H9 (cell line): Measurements from ENCODE around the gene BCAS3. TPM values are rescaled to one million over a fixed set of nuclear protein-coding genes. Genes with fewer than 3 reads are reported as not detected.

ENCODE experiments used
- DNase-seq: peaks from one replicate; pipeline ENCODE4 v3.0.0-alpha.2; 2017
- H2AFZ ChIP-seq: one replicate; pipeline ENCODE4 v1.6.1; 2013; ENCODE audit warnings: mild to moderate bottlenecking, low read length, control low read depth, moderate library complexity
- H2AK5ac ChIP-seq: 2 replicates; pipeline ENCODE4 v1.6.1; 2013; ENCODE audit warnings: low read length, control low read depth, mixed read lengths; ENCODE audit not compliant: insufficient read length
- H2BK120ac ChIP-seq: one replicate; pipeline ENCODE4 v1.6.1; 2013; ENCODE audit warnings: low read depth, mild to moderate bottlenecking, low read length, control low read depth, inconsistent platforms; ENCODE audit not compliant: poor library complexity, severe bottlenecking
- H2BK12ac ChIP-seq: 2 replicates; pipeline ENCODE4 v1.6.1; 2013; ENCODE audit warnings: low read length, control low read depth, mixed read lengths, low read depth; ENCODE audit not compliant: insufficient read length
- H2BK15ac ChIP-seq: 2 replicates; pipeline ENCODE4 v1.6.1; 2013; ENCODE audit warnings: low read depth, low read length, control low read depth
- H2BK20ac ChIP-seq: one replicate; pipeline ENCODE4 v1.6.1; 2013; ENCODE audit warnings: low read depth, mild to moderate bottlenecking, low read length, control low read depth, inconsistent platforms; ENCODE audit not compliant: poor library complexity, severe bottlenecking
- H2BK5ac ChIP-seq: 2 replicates; pipeline ENCODE4 v1.6.1; 2013; ENCODE audit warnings: low read length, control low read depth, mixed read lengths; ENCODE audit not compliant: insufficient read length
- H3K14ac ChIP-seq: 2 replicates; pipeline ENCODE4 v1.6.1; 2013; ENCODE audit warnings: low read length, control low read depth; ENCODE audit not compliant: insufficient read depth
- H3K18ac ChIP-seq: 2 replicates; pipeline ENCODE4 v1.6.1; 2013; ENCODE audit warnings: low read depth, mild to moderate bottlenecking, mixed read lengths, low read length, control low read depth; ENCODE audit not compliant: insufficient read length
- H3K23ac ChIP-seq: 2 replicates; pipeline ENCODE4 v1.6.1; 2013; ENCODE audit warnings: low read length, control low read depth, mixed read lengths, low read depth; ENCODE audit not compliant: insufficient read length
- H3K23me2 ChIP-seq: 2 replicates; pipeline ENCODE4 v1.6.1; 2013; ENCODE audit warnings: low read depth, mild to moderate bottlenecking, mixed read lengths, low read length, control low read depth; ENCODE audit not compliant: insufficient read length, poor library complexity, severe bottlenecking
- H3K27ac ChIP-seq: 2 replicates; pipeline ENCODE4 v1.5.1; 2013; ENCODE audit warnings: low read length, control low read depth, mixed read lengths, low read depth; ENCODE audit not compliant: insufficient read length
- H3K27me3 ChIP-seq: 2 replicates; pipeline ENCODE4 v1.6.1; 2013; ENCODE audit warnings: low read length, control low read depth, inconsistent platforms; ENCODE audit not compliant: insufficient read depth
- H3K4ac ChIP-seq: 2 replicates; pipeline ENCODE4 v1.6.1; 2013; ENCODE audit warnings: low read depth, mild to moderate bottlenecking, control low read depth, inconsistent platforms, low read length, moderate library complexity
- H3K4me1 ChIP-seq: 2 replicates; pipeline ENCODE4 v1.6.1; 2013; ENCODE audit warnings: low read length, control low read depth, inconsistent platforms; ENCODE audit not compliant: insufficient read depth
- H3K4me2 ChIP-seq: 2 replicates; pipeline ENCODE4 v1.6.1; 2013; ENCODE audit warnings: low read length, control low read depth, mixed read lengths; ENCODE audit not compliant: insufficient read length, insufficient read depth
- H3K56ac ChIP-seq: 2 replicates; pipeline ENCODE4 v1.6.1; 2013; ENCODE audit warnings: low read depth, mild to moderate bottlenecking, mixed read lengths, low read length, control low read depth; ENCODE audit not compliant: insufficient read length
- H3K79me1 ChIP-seq: 2 replicates; pipeline ENCODE4 v1.6.1; 2013; ENCODE audit warnings: low read depth, mild to moderate bottlenecking, moderate library complexity, low read length, control low read depth, inconsistent platforms; ENCODE audit not compliant: insufficient read depth, poor library complexity, severe bottlenecking
- H3K79me2 ChIP-seq: 2 replicates; pipeline ENCODE4 v1.6.1; 2013; ENCODE audit warnings: low read length, control low read depth, inconsistent platforms; ENCODE audit not compliant: insufficient read depth
- H3K9ac ChIP-seq: 2 replicates; pipeline ENCODE4 v1.6.1; 2013; ENCODE audit warnings: low read length, control low read depth, mixed read lengths; ENCODE audit not compliant: insufficient read length; ENCODE audit errors: extremely low read depth
- H3K9me3 ChIP-seq: one replicate; pipeline ENCODE4 v1.6.1; 2013; ENCODE audit warnings: low read depth, low read length, inconsistent platforms; ENCODE audit not compliant: control insufficient read depth
- H3T11ph ChIP-seq: one replicate; pipeline ENCODE4 v1.6.1; 2013; ENCODE audit warnings: mild to moderate bottlenecking, low read length, control low read depth, inconsistent platforms
- H4K20me1 ChIP-seq: one replicate; pipeline ENCODE4 v1.6.1; 2013; ENCODE audit not compliant: control insufficient read depth, insufficient read length, insufficient read depth
- H4K5ac ChIP-seq: 2 replicates; pipeline ENCODE4 v1.6.1; 2013; ENCODE audit warnings: low read depth, mild to moderate bottlenecking, mixed read lengths, low read length, control low read depth; ENCODE audit not compliant: insufficient read length
- H4K8ac ChIP-seq: replicated peaks from 2 replicates; pipeline ENCODE4 v1.6.1; 2013; ENCODE audit warnings: low read length, control low read depth, mixed read lengths, low read depth; ENCODE audit not compliant: insufficient read length
- H4K91ac ChIP-seq: 2 replicates; pipeline ENCODE4 v1.6.1; 2013; ENCODE audit warnings: low read depth, mild to moderate bottlenecking, moderate library complexity, mixed read lengths, low read length, control low read depth; ENCODE audit not compliant: insufficient read length
- H3K27ac Mint-ChIP-seq, 3 experiments: 2 replicates in 2 of 3; 3 replicates in 1 of 3; pipeline ENCODE4 v1.8.0; 2020 to 2021; ENCODE audit warnings: mixed read lengths in 3 of 3, mild to moderate bottlenecking in 1 of 3, moderate library complexity in 1 of 3
- H3K27me3 Mint-ChIP-seq: 2 replicates; pipeline ENCODE4 v1.8.0; 2021; ENCODE audit warnings: low read depth, mild to moderate bottlenecking, moderate library complexity, mixed read lengths
- H3K36me3 Mint-ChIP-seq, 3 experiments: 2 replicates in 2 of 3; 3 replicates in 1 of 3; pipeline ENCODE4 v1.8.0; 2020 to 2021; ENCODE audit warnings: low read depth in 3 of 3, mixed read lengths in 3 of 3; ENCODE audit not compliant: insufficient read depth in 1 of 3
- H3K4me1 Mint-ChIP-seq, 2 experiments: 2 replicates each; pipeline ENCODE4 v1.8.0; 2020; ENCODE audit warnings: mixed read lengths in 2 of 2
- H3K4me3 Mint-ChIP-seq, 2 experiments: 2 replicates in 1 of 2; 3 replicates in 1 of 2; pipeline ENCODE4 v1.8.0; 2020 to 2021; ENCODE audit warnings: mild to moderate bottlenecking in 2 of 2, mixed read lengths in 2 of 2, moderate library complexity in 1 of 2
- H3K9me3 Mint-ChIP-seq, 2 experiments: 2 replicates in 1 of 2; 3 replicates in 1 of 2; pipeline ENCODE4 v1.8.0; 2020; ENCODE audit warnings: mild to moderate bottlenecking in 2 of 2, mixed read lengths in 2 of 2, moderate library complexity in 1 of 2
- WGBS: extraction: QIAGEN DNeasy Blood & Tissue Kit; methylation state at CpG from one replicate; pipeline ENCODE4 v1.1.7; 2013; ENCODE audit warnings: missing lambda C conversion rate, low lambda C conversion rate, mixed read lengths; ENCODE audit not compliant: insufficient read length; ENCODE audit errors: extremely low coverage; 5-methylcytosine and 5-hydroxymethylcytosine counted together
- total RNA-seq: library from RNA; stranded (reverse); gene quantifications from 2 replicates; pipeline ENCODE4 v1.2.1, GENCODE V29; 2021
- TF ChIP-seq, protein P1 (sequence below): fragments of 200-600 bp; sonication (generic); conservative IDR thresholded peaks from 3 replicates; pipeline ENCODE4 v1.8.0; 2021; ENCODE audit warnings: antibody characterized with exemption, mild to moderate bottlenecking

Gene BCAS3
- total RNA-seq, 1 experiment from 2014 or later = 22.4 TPM

DNA sequence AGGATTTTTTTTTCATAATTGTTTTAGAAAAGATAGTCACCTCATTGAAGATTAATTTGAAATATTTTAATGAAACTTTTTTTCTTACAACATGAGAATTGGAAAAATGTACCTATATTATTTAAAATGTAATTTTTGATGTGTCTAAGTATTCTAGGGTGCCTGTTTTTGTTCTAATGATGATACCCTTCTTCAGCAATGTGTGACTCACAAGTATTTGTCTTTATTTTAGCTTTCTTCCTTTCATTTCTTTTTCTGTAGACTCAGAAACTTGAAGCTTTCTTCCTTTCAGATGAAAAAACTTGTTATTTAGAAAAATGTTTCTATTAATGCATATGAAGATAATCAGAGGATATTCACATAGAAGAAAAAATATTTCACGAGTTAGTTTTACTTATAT lies 231.8 kb downstream of the BCAS3 start:
- H3K36me3 Mint-ChIP-seq = no peaks in the 10 kb centered on the region; a peak in 1 of 7 replicates
- no peaks in the 10 kb centered on the region; a peak in 1 of 5 replicates for H3K9me3 Mint-ChIP-seq
- Histone ChIP-seq H3K4me1 (no peaks in the 10 kb centered on the region), H4K91ac (no peak overlapping the region), H3K14ac (no peak overlapping the region), H3K27ac (no peak overlapping the region), H3K56ac (no peak overlapping the region), H3K18ac (no peak overlapping the region), H3K4ac (no peak overlapping the region), H3K23ac (no peak overlapping the region), H2BK120ac (no peak overlapping the region), H2AK5ac (no peak overlapping the region), H3K79me1 (no peaks in the 10 kb centered on the region), H2BK12ac (no peak overlapping the region), H4K20me1 (no peaks in the 10 kb centered on the region), H3K23me2 (no peaks in the 10 kb centered on the region), H2AFZ (no peak overlapping the region), H4K8ac (no peak overlapping the region), H2BK15ac (no peak overlapping the region), H3T11ph (no peak overlapping the region), H4K5ac (no peak overlapping the region), H3K9me3 (no peaks in the 10 kb centered on the region), H3K27me3 (no peaks in the 10 kb centered on the region), H2BK5ac (no peak overlapping the region), H2BK20ac (no peak overlapping the region), H3K79me2 (no peaks in the 10 kb centered on the region), H3K9ac (no peak overlapping the region), H3K4me2 (no peak overlapping the region)
- H3K4me3 Mint-ChIP-seq = no peak overlapping the region
- H3K27me3 Mint-ChIP-seq = no peaks in the 10 kb centered on the region
- peaks cover 14 to 19% of the 10 kb centered on the region in 2 experiments for H3K4me1 Mint-ChIP-seq
- no peak for DNase-seq
- TF ChIP-seq, protein P1, sequence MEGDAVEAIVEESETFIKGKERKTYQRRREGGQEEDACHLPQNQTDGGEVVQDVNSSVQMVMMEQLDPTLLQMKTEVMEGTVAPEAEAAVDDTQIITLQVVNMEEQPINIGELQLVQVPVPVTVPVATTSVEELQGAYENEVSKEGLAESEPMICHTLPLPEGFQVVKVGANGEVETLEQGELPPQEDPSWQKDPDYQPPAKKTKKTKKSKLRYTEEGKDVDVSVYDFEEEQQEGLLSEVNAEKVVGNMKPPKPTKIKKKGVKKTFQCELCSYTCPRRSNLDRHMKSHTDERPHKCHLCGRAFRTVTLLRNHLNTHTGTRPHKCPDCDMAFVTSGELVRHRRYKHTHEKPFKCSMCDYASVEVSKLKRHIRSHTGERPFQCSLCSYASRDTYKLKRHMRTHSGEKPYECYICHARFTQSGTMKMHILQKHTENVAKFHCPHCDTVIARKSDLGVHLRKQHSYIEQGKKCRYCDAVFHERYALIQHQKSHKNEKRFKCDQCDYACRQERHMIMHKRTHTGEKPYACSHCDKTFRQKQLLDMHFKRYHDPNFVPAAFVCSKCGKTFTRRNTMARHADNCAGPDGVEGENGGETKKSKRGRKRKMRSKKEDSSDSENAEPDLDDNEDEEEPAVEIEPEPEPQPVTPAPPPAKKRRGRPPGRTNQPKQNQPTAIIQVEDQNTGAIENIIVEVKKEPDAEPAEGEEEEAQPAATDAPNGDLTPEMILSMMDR = no peak
- H3K27ac Mint-ChIP-seq = no peak overlapping the region
- WGBS = no CpG with 5 or more reads among the region's 1 CpG
